Measurements from ENCODE around the gene VPS13C.

The VPS13C gene, protein sequence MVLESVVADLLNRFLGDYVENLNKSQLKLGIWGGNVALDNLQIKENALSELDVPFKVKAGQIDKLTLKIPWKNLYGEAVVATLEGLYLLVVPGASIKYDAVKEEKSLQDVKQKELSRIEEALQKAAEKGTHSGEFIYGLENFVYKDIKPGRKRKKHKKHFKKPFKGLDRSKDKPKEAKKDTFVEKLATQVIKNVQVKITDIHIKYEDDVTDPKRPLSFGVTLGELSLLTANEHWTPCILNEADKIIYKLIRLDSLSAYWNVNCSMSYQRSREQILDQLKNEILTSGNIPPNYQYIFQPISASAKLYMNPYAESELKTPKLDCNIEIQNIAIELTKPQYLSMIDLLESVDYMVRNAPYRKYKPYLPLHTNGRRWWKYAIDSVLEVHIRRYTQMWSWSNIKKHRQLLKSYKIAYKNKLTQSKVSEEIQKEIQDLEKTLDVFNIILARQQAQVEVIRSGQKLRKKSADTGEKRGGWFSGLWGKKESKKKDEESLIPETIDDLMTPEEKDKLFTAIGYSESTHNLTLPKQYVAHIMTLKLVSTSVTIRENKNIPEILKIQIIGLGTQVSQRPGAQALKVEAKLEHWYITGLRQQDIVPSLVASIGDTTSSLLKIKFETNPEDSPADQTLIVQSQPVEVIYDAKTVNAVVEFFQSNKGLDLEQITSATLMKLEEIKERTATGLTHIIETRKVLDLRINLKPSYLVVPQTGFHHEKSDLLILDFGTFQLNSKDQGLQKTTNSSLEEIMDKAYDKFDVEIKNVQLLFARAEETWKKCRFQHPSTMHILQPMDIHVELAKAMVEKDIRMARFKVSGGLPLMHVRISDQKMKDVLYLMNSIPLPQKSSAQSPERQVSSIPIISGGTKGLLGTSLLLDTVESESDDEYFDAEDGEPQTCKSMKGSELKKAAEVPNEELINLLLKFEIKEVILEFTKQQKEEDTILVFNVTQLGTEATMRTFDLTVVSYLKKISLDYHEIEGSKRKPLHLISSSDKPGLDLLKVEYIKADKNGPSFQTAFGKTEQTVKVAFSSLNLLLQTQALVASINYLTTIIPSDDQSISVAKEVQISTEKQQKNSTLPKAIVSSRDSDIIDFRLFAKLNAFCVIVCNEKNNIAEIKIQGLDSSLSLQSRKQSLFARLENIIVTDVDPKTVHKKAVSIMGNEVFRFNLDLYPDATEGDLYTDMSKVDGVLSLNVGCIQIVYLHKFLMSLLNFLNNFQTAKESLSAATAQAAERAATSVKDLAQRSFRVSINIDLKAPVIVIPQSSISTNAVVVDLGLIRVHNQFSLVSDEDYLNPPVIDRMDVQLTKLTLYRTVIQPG (N-terminal part only)

GRCh38 chr15:62060113-62060895 lies at the start of gene VPS13C:
Gene VPS13C, minus strand, starts transcription at chr15:62060447. Its CDS starts 73 bp downstream, at chr15:62060374.
- peak; percentile 96 for DNase-seq

GRCh38 chr15:62109437-62109836 lies 49.2 kb upstream of the VPS13C start:
- DNase-seq, result no peak

- no peak for DNase-seq
Measured at GRCh38 chr15:62108411-62108810, 48.2 kb upstream of the VPS13C start.

DNA sequence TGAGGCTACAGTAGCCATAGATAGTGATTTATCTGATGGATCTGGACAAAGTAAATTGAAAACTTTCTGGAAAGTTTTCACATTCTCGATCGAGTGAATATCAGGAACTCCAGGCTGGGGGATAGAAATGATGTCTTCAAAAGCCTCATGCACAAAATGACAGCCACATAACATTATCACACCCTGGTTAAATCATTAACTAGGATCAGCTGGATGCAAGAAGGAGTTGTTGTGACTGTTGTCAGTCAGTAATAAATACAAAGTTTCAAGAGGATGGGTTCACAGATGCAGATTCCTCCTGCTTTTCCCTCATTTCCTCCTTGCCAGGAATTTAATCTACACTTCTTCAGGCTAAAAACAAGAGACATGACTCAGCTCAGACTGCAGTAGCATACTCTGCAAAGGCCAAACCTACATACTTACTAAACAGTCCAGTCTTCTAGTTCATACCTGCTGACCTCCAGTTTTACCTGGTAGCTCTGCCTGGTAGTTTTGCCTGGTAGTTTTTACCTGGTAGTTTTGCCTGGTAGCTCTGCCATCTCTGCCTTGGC lies 47.4 kb upstream of the VPS13C start:
- no peak for DNase-seq

GRCh38 chr15:62106096-62106495 lies 45.8 kb upstream of the VPS13C start:
- no peak for DNase-seq

DNA sequence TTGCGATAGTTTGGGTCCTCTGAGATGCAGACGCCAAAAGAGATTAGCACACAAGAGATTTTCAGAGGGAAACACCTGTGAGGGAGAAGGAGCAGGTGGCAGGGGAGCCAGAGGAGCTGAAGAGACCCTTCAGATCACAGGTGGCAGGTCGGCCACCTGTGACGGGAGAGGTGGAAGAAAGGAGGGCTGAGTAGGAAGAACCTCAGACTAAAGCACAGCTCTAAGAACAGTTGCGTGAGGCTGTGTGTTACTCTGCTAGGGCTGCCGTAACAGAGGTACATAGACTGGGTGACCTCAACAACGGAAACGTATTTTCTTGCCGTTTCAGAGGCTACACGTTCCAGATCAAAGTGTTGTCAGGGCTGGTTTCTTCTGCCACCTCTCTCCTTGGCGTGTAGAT lies 45.0 kb upstream of the VPS13C start:
- DNase-seq, result no peak

DNA sequence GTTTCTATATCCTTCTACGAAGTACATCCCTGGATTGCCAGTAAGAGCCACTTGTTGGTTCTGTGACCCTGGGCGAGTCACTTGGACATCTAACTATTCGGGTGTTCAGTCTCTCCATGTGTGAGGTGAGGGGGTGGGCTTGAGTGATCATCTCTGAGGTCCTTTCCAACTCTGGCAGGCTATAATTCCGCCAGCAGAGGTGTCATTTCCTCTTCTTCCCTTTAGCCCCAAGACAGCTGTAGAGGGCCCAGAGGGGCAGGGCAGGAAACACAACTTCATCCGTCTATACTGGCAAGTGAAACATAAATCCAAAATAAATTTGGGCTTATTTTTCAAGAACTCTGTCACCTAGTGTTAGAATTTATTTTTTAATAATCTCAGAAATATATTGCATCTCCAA lies 44.6 kb upstream of the VPS13C start:
- no peak for DNase-seq

- no peak for DNase-seq
Measured at GRCh38 chr15:62104401-62104800, 44.2 kb upstream of the VPS13C start.

GRCh38 chr15:62103431-62103830 lies 43.2 kb upstream of the VPS13C start:
- no peak for DNase-seq

DNA sequence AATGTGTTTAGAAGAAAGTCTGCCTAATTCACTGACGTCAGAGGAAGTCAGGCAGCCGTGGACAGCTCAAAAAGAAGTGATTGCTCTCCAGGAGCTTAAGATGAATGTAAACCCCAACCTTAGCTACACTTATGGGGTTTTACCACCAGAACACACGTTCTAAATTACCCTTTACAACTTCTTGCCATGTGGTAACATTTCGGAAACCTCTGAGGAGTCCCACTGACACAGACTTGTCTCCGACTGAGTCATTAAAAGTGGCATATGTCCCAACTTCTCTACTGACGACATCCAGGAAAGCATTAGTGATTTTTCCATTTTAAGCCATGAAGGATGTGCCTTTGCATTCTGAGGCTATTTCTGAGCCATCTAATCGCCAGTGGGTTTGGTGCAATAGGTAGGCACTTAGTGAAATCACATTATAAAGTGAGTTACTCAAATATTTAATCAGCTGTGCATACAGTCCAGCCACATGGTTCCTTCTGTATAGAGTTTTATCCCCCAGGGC lies 38.9 kb upstream of the VPS13C start:
- no peak for DNase-seq

DNA sequence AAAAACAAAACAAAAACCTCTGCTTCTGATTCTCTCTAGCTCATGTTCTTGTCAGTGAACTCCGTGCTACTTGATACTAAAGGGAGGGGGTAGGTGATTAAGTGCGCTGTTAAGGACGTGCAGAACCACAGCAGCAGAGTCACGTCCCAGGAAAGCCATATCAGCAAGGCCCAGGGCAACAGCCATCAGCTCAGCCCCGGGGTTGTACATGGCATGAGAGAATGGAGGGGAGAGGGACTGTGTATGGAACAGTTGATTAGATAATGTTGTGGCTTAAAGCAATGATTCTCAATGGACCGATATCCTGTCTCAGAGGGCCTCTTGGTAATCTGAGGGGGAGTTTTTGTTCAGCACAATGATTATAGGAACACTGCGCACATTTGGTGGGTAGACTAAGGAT lies 34.1 kb upstream of the VPS13C start:
- DNase-seq, result no peak

GRCh38 chr15:62093809-62094208 lies 33.6 kb upstream of the VPS13C start:
- DNase-seq, result no peak

GRCh38 chr15:62090988-62091387 lies 30.7 kb upstream of the VPS13C start:
- DNase-seq, result no peak

DNA sequence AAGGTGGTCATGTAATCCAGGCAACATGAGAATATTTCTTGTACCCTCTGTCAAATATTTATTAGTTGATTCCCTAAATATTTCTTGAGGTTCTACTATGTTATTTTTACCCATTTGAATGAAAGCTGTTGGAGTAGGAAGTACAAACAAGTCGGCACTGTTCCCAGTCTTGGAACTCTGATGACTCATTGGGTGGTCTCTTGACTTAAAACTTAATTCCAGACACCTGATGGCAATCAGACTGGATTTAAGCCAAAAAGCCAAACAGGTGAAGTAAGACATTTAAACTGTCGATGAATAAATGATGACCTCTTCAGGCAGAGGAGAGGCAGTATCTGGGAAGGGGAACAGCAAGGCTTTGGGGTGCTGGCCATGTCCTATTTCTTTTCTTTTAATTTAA lies 29.4 kb upstream of the VPS13C start:
- no peak for DNase-seq

DNA sequence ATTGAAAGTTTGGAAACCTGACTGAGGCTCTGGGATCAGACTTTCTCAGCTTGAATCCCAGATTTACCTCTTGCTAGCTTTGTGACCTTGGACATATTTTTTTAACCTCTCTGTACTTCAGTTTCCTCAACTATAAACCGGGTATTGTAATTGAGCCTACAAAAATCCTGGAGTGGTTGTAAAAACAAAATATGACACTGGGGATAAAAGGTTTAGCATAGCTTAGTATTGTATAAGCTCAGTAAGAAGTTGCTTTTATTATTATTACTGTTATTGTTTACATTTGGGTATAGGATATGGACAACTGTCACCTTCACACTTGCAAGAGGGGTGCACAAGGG lies 28.1 kb upstream of the VPS13C start:
- no peak for DNase-seq

- peak; percentile 36 for DNase-seq
Measured at GRCh38 chr15:62087671-62088352, 27.6 kb upstream of the VPS13C start.

- DNase-seq, result no peak
Measured at GRCh38 chr15:62085740-62086139, 25.5 kb upstream of the VPS13C start.

- no peak for DNase-seq
Measured at GRCh38 chr15:62083194-62084154, 23.2 kb upstream of the VPS13C start.

DNA sequence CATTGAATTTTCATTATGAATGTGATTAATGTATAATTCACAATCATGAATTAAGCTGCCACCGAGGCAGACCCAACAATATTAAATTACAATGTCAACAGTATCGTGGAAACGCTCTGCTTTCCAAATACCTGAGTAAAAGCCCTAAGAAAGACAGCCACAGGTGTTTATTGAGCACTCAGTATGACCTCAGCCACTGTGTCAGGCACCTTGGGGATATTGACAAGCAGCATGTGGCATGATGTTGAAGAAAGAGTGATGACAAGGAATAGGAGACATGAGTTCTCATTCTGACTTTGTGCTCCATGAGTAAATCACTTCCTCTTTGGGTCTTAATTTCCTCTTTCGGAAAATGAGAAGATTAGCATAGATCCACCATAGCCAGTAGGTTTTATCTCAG lies 19.3 kb upstream of the VPS13C start:
- no peak for DNase-seq

All from activated CD4-positive, alpha-beta T cell treated with anti-CD3 and anti-CD28 coated beads, Interleukin-10, Interleukin-2, amounts not matched to agents 100 ng/mL and 50 ng/mL, durations not matched to agents 16 hours and 8 hours (primary cell).